NCI-H510A treated with DMSO at 0.1 percent for 48 hours (cell line): ENCODE data around the gene NHLRC1.
"Not testable (repeated sequence)": the region's sequence is repeated elsewhere in the genome, so short reads cannot be mapped to it uniquely, and the experiment has no call there.

Experiments used
- DNase-seq: peaks from one replicate; lab custom pipeline; 2025; lab: John Stamatoyannopoulos, UW

NHLRC1 gene

DNA sequence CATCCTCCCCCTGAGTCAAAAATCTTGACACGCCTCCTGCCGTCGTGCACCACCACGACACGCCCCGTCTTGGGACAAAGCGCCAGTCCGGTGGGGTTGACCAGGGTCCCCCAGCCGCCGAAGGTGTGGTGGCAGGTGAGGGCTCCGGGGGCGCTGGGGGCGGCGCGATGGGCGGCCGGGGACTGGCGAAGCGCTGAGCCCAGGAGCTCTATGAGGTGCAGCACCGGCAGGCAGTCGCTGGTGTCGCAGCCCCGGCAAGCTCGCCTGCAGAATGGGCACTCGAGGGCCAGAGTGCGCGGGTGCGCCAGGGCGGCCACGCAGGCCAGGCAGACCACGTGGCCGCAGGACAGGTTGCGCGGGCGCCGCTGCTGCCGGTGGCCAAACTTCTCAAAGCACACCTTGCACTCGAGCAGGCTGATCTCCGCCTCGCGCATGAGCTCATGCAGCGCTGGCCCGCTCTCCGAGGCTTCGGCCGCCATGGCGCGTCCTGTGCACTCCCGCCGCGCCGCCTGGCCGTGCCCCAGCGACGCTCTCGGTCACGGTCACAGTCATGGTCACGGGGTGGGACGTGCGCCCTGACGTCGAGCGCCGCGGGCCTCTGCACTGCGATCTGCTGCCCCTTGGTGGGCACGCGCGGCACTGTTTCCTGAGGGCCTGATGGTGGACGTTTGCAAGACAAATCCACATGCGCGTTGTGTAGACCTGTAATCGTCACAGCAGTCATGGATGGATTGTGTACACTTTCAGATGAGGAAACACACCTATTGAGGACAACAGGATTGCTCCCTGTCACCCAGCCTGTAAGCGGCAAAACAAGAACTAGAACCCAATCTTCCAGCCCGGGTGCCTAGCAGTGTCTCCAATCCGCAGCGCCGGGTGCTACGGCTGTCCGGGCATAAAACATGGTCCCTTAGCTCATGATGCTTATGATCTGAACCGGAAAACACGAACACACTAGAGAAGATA, at the start of gene NHLRC1:
Gene NHLRC1, minus strand, starts transcription at position 550 of the 966 bp plus-strand sequence. Its CDS starts 71 bp downstream, at position 479.
- DNase-seq = peak; percentile 79

DNA sequence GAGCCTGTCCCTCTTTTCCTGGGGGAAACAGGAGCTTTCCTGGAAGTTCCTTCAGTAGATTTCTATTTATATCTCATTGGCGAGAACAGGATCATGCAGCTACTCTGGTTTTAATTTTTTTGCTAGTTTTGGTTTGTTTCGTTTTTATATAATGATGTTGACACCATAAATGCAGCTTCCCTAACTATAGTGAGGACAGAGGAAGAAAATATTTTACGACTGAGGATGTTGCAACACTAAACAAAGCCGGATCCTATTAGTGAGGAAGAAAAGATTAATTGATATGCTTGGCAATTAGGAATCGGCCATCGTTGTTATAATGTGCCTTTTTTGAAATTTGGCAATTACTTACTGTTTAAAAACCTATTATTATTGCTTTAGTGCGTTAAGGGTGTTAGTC, 49.4 kb upstream of the NHLRC1 start:
- DNase-seq = no peak

DNA sequence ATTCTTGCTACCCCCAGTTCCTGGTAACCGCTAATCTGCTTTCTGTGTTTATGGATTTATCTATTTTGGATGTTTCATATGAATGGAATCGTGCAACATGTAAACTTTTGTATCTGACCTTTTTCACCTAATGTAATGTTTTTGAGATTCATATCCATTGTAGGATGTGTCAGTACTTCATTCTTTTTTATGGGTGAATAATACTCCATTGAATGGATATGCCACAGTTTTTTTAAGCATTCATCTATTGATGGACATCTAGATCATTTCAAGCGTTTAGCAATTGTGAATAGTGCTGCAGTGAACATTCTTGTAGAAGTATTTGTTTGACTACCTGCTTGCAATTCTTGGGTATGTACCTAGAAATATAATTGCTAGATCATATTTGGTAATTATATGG, 45.8 kb upstream of the NHLRC1 start:
- no peak for DNase-seq

DNA sequence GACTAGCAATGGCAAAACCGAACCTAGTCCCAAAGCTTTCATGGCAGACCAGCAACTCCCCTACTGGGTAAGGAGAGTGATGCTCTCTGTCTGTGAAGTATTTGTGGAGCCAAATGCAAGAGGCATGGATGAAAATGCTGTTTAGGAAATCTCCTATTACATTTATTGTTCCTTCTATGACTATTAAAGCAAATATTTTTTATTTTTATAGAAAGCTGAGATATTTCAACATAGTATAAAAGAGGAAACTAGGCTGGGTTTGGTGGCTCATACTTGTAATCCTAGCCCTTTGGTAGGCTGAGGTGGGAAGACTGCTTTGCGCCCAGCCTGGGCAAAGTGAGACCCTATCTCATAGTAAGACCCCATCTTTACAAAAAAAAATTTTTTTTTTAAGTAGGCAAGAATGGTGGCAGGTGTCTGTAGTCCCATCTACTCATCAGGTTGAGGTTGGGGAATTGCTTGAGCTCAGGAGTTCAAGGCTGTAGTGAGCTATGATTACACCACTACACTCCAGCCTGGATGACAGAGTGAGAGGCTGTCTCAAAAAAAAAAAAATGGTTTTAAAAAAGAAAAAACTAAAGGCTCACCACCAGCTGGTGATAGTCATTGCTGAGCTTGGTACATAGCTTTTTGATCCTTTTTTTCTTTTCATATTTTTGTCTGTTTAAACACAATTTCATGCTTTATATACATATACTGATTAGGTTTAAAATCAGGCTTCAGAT, 44.0 kb upstream of the NHLRC1 start:
- no peak for DNase-seq

DNA sequence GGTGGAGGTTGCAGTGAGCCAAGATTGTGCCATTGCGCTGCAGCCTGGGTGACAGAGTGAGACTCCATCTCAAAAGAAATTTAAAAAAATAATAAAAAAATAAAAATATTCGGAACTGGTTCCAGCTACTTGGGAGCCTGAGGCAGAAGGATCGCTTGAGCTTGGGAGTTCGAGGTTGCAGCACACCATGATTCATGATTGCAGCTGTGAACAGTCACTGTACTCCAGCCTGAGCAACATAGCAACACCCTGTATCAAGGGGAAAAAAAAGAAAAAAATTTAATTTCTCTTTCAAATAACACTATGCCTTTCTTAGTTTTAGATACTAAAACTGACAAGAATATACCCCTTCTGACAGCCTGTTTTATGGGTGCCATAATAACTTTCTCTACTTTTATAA, 43.3 kb upstream of the NHLRC1 start:
- DNase-seq = no peak

DNA sequence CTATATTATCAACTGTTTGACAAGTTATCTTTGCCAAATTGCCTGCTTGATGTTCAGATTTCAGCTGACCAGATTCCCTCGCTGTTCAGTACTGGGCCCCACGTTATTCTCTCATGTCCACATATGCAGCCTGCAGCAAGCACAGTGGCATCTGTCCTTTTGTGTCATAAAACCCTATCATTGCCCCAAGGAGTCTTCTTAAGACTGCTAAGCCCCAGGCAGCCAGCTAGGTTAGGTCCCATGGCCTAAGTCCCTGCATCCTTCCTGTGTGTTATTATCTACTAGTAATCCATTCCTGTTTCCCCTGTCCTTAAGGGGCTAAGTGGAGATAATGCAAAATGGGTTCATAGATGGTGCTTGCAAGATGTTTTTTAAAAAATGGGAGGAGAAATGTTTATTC, 39.9 kb upstream of the NHLRC1 start:
- DNase-seq = no peak

DNA sequence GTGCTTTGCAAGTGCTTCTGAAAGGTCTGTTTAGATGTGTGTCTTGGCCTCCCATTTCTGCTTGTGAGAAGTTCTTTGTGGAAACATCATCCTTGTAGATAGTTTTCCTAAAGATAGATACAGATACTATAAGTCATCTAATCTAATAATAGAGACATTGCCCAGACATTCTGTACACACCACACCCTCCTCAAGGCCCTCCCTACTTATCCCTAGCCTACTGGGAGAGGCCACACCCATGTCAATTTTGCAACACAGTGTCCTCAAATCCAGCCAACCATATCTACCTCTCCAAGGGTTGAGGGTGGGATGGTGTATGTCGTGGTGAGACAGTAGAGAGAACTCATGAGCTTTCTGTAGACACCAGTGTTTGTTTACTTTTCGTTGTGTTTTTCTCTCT, 39.0 kb upstream of the NHLRC1 start:
- no peak for DNase-seq

DNA sequence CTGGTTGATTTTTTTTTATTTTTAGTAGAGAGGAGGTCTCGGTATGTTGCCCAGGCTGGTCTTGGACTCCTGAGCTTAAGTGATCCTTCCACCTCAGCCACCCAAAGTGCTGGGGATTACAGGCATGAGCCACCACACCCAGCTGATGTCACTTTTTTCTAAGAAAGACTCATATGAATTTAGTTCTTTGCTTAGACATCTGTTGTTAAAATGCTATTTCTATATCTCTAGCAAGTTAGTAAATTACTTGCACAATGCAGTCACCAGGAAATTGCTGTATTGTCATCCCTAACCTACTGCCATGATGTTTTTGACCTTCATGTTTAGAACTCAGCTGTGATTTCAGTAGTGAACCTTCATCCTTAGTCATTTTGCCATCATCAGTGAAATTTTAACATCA, 38.4 kb upstream of the NHLRC1 start:
- no peak for DNase-seq

DNA sequence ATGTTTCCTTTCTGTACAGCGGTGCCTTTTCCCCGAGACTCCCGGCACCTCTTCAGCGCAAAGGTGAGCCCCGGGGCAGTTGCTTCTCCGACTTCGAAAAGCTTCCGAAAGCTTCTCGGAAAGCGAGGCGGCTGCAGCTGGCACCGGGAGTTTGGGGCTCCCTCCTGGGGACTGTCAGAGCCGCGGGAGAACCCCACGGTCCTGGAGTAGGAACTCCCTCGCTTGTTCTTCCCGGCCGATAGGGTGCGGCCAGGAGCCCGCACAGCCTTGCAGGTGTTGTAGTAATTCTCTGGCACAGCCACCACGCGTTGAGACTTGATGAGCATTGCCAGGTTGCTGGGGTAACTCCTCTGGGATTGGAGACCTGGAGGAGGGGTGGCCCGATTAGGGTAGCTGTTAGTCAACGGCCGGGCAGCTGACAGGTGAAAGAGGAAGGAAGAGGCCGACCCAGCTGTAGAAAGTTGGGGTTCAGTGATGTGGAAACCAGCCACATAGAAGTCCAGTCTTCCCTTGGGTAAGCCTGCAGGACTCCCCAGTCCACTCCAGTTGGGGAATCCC, 33.5 kb upstream of the NHLRC1 start:
- DNase-seq = peak; percentile 39

DNA sequence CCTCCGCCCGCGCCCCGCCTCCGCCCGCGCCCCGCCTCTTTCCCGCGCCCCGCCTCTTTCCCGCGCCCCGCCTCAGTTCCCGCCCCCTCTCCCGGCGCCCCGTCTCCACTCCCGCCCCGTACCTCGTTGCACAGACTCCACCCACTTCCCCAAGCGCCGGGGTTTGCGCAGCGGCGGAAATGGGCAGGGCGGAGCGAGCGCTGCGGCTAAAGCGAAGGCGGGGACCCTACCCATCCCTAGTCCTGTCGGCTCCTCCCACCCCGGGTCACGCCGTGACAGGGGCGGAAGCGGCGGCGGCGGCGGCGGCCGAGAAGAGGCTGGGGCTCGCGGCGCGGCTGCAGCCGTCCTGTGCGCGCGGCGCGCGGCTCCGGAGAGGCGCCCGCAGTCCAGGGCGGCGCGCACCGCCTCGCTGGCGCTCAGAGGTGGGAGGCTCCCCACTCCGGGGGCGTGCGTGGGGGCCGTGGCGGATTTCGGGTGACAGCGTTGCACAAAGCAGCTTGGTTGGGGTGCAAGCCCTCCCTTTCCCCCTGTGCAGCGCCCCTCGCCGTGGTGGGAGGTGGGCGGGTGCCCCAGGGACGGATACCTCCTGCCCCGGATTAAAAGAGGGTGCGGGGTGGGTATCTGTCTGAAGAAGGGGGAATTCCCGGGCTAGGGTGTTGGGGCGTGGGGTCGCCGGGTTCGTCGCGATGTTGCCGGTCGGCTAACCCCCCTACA, 32.8 kb upstream of the NHLRC1 start, which contains the start of gene KDM1B:
Gene KDM1B, plus strand, starts transcription at position 273 of the 714 bp plus-strand sequence. CDS start 4,474 bp downstream, outside the sequence.
- DNase-seq = peak; percentile 93

DNA sequence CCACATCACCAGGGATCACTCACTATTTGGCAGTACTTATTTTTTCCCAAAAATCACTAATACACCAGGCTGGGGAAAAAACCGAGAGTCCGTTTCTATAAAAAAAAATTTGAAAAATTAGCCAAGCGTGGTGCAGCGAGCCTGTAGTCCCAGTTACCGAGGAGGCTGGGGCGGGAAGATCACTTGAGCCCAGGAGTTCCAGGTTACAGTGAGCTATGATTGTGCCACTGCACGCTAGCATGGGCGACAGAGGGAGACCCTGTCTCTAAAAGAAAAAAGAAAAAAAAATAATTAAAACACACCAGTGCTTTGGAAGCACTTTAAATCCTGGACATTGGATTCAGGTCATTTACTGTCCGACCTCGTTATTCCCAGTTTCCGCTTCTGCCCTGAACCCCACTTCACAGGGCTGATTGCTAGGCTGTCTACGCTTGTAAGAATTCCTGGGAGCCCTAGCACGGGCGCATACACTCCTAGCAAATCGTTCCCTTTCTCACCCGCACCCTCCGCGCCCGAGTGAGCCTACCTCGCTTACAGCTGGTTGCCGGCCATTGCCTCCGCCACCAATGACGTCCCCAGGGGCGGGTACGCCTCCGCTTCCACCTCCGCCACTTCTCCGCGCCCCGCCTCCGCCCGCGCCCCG, 32.2 kb upstream of the NHLRC1 start, which contains the start of gene TPMT:
Gene TPMT, minus strand, starts transcription at position 571 of the 643 bp plus-strand sequence. CDS start 5,950 bp downstream, outside the sequence.
- DNase-seq = peak; percentile 90

DNA sequence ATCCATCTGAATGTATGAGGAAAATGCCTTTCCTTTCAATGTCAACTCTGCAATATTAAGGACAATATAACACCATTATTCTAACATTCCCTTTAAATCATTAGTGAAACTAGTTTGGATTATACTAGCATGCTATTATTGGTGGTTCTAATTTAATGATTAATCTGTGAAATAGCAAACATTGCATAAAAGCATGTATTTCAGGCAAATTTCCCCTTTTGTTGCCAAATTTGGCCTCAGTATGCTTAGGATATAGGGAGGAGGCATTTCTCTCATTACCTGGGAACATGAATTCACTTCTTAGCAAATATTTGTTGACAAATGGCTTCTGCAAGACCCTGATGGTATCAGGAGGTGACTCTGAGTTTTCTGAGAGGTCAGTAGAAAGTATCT, 30.8 kb upstream of the NHLRC1 start:
- DNase-seq = no peak

DNA sequence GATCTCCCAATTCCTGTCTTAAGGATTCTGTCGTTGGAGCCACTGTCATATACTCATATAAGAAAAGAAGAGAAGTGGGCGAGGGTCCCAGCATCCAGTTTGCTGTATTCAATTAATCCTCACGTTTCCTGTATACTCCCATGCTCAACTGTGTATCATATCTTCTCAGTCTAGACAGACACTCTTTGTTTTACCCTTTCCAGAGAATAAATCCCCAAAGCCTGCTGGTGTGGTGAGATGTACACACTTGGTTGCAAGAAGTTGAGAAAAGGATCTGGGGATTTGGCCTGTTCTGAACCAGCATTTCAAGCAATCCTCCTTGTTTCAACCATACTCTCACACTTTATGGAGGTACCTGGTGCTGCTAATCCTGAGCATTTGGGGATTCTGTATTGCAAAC, 29.3 kb upstream of the NHLRC1 start:
- no peak for DNase-seq

DNA sequence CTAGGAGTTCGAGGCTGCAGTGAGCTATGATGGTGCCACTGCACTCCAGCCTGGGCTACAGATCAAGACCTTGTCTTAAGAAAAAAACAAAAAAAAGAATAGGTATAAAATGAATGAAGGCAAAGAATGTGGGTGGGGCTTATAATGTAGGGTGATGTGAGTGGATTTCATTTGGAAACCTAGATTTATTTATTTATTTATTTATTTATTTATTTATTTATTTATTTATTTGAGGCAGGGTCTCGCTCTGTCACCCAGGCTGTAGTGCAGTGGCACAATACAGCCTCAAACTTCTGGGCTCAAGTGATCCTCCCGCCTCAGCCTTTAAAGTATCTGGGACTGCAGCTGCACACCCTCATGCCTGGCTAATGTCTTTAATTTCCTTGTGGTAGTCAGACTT, 28.9 kb upstream of the NHLRC1 start:
- DNase-seq = not testable (repeated sequence)

DNA sequence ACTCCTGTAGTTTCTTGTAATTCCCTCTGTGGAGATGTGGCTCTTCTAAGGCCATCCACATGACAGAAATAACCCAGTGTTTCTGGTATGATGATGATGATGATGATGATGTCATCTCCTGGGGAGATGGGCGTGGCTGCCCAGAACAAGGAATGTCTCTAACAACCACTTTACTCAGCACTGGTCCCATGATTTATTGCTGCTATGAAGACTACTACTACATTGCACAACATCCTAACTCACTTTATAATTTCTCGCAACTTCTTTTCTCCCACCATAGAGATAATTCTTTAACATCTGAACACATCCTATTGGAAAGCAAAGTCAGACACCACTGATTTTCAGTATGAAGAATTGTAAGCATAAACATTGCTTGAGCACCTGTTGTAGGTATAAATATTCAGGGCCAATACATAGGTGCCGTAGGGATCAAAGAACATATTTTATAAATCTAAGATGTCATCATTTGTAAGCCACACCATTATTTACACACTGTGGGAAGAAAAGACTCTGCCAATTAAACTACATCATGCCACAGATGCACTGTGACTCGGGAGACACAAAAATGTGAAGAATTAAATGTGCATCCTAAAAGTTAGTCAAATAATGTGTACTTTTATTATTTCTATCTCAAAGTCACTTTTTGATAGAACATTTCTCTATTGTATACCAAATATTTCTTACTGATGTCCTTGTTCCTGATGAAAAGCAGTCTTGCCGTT, 26.0 kb upstream of the NHLRC1 start:
- DNase-seq = no peak

DNA sequence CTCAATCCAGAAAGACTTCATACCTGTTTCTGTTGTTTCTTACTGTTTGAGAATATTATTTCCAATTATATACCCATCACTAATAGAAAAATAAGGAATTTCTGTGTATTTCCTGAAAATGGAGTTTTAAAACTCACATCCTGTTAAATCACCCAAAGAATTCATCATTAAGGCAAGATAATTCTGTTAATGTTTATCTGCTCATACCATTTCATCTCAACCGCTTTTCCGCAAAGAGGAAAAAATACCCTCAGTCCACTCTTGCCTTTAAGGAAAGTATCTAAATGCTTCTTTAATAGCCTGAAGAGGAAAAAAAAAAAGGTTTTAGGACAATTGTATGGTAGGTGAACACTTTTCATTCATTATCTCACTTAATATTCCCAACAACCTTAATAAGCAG, 25.1 kb upstream of the NHLRC1 start:
- no peak for DNase-seq

DNA sequence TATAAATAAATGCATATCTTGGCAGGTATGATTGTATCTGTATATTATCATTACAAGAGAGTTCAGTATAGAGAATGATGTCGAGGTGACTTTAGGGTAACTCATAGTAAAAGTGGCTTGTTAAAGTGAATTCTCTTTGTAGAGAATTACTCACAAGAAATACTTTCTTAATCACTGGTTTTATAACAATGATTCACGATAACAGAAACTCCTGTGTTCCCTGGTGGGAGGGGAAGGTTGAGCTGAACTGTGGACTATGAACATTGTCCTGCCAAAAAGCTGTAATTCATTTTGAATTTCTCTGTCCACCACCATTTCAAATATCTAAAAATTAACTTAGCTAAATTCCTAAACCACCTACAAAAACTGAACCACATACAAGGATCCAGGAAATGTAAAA, 24.7 kb upstream of the NHLRC1 start:
- no peak for DNase-seq

DNA sequence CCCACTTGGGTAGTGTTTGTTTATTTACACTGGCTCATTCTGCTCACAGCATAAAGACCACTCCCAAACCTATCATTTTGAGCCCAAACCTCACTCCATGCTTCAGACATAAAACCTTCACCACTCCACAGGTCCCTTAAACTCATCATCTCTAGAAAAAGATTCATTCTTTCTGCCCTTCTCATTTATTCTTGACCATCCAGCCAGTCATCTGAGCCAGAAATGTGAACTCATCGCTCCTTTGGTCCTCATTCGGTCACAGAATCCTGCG, 20.0 kb upstream of the NHLRC1 start:
- no peak for DNase-seq

DNA sequence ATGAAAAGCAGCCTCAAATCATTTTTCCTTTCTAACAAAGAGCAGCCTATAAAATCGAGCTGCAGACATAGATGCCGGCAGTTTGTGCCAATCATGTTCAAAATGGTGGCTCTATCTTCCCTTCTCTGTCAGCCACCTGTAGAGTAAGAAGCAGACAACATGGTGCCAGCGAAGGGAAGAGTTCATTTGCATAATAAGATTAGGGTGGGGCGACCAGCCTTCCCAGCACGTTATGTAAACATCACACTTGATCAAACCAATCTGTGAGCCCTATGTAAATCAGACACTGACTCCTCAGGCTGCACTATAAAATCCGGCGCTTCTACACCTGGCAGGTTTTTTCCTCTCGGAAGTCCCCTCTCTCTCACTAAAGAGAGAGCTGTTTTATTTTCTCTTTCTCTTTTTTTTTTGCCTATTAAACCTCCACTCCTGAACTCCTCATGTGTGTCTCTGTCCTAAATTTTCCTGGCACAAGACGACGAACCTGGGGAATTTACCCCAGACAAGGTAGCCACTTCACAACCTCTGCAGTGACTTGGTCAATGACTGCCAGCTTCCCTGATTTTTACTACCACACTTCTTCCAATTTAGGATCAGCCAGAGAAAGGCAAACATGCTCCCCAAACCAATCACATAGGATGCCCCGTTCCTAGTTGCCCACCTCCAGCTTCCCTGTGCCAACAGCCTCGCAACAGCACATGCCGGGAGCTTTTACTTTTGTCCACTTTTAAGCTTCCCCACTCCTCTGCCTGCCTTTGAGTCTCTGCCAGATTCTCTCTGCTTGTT, 19.5 kb upstream of the NHLRC1 start:
- peak; percentile 59 for DNase-seq

DNA sequence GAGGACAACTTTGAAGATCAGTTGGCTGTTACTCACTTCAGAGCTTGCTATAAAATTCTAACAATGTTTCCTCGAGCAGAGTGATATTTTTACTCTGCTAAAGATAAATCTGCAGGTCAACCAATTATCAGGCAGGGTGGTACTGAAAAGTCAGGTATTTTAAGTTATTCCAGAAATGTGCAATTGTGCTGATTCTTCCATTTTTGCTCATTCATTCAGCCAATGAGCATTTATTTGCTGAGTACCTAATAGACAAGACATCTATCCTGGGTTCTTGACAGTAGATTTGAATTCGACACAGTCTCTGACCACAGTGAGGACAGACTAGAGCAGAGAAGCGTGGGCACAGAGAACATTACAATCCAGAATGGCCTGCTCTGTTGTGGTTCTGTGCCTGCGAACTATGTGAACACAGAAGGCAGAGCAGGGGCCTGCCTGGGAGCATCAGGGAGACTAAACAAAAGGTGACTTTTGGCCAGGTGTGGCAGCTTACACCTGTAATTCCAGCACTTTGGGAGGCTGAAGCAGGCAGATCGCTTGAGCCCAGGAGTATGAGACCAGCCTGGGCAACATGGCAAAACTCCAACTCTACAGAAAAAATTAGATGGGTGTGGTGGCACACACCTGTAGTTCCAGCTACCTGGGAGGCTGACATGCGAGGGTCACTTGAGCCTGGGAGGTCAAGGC, 17.6 kb upstream of the NHLRC1 start:
- DNase-seq = no peak
